ENCODE data around the gene PPP1R27.

Gene PPP1R27

DNA sequence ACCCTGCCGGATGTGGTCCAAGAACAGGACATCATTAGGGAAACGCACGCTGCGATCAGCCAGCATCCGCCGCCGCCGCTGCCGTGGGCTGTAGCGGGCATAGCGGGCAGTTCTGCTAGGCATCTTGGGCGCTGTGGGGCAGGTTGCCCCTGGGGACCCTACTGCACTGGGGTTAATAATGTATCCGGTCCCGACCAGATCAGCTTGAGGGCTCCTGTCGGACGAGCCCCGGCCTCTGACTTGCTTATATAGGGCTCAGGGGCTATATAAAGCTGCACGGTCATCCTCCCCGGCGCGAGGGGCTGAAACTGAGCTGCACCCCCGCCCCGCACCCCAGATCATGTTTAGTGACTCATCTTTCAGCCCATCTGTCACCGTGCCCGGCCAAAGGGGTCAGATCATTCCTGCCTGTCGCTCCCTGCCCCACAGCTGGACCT is at the start of gene PPP1R27:
TSS of gene PPP1R27 (minus strand) at position 220 of the 437 bp plus-strand sequence. CDS start at position 123, 97 bp downstream.
- no peak for DNase-seq

GRCh38 chr17:81884520-81884919 is 49.7 kb upstream of the PPP1R27 start:
- no peak for DNase-seq

DNA sequence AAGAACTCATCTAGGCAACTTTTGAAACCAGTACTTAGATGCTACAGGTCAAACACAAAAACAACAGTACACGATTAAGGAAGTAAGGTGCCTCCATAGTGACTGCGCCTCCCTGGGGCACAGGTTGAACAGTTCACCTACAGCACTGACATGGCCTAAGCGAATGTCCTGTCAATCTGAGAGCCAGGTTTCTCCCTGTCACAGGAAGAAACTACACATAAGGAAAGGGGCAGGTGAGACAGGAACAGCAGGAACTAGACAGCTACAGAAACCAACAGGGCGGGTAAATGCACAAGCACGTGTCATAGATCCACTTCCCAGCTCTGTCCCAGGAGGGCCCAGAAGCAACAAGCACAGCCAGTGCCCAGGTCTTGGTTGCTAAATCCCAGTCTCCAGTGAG is 44.3 kb upstream of the PPP1R27 start:
- no peak for DNase-seq

- DNase-seq, result no peak
Measured at GRCh38 chr17:81878294-81878693, 43.4 kb upstream of the PPP1R27 start.

DNA sequence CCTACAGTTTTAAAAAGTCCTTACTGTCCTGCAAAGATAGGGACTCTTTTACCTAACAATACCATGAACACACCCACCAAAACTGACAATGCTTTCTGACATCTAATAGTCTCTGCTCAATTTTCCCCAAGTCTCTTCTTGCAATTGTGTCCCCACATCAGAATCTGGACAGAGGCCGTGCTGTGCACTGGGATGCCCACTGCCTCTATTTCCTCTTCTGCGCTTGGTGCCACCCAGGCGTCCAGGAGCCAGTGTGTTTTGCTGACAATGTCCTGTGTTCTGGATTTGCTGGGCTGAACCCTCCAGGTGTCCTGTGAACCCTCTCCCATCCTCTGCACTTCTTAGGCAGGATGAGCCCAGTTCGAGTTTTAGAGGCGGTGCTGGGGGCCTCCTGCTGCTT is 42.7 kb upstream of the PPP1R27 start:
- no peak for DNase-seq

DNA sequence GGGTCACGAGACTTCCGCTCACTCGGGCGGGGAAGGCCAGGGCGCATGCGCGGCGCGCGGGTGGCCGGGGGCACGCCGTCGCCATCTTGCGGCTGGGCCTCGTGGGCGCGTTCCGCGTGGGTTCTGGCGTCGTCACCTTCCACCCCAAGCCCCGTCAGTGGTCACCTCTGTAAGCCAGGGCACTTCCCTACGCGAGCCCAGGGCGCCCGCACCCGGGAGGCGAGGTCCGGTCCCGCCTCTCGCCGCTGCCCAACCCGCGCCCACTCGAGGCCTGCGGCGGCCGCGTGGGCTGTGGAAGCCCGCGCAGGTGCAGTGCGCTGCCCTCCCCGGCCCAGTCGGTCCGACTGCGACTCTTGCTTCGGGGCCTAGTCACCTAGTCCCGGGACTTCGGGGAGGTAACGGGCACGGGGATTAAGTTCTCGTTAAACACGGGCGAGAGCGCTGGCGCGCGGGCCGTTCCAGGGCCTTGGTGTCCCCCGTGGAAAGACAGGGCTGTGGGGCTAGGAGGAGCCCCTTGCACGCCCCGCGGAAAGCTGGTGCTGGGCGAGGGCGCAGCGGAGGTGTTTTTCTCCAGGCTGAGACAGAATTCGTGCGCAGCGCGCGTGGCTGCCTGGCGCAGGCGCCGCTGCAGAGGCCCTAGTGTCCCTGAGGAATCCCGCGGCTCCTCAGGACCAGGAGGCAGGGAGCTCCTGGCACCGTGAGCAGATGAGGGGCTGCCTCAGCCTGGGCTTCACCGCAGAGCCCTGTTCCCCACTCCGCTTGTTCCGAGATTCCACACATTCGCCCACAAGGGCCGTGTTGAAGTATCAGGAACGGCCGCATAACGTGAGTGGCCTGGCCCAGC is 36.8 kb upstream of the PPP1R27 start:
- DNase-seq, result peak; percentile 96

- no peak for DNase-seq
Measured at GRCh38 chr17:81870981-81871386, 36.1 kb upstream of the PPP1R27 start, which contains the start of gene ARHGDIA. Gene ARHGDIA (minus strand): TSS chr17:81871337. CDS start chr17:81869930, 1,407 bp downstream.

- DNase-seq, result peak; percentile 70 to 72
Measured at GRCh38 chr17:81870131-81870980, 35.5 kb upstream of the PPP1R27 start.

GRCh38 chr17:81869221-81870130 is 34.6 kb upstream of the PPP1R27 start:
- DNase-seq, result peak; percentile 75 to 77

DNA sequence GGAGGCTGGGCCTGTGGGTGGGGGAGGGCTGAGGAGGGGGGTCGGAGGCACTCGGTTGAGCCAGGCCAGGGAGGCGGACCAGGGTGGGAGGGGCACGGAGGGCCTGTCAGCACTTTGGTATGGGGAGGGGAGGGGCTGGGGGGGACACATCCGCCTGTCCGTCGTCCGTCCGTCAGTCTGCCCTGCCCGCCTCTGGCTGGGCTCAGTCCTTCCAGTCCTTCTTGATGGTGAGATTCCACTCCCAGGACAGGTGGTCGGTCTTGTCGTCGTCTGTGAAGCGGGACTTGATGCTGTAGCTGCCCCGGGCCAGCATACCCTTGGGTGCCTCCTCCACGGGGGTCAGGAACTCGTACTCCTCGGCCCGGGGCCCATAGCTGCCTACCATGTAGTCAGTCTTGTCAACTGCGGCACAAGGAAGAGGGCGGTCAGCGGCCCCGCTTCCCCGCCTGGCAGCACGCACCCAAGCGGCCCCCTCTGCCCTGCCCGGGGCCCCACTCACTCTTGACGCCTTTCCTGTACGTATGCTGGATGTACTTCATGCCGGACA is 33.9 kb upstream of the PPP1R27 start:
- no peak for DNase-seq

- DNase-seq, result no peak
Measured at GRCh38 chr17:81867991-81868673, 33.3 kb upstream of the PPP1R27 start.

- peak in 1 of 2 experiments; percentile 57 for DNase-seq
Measured at GRCh38 chr17:81867170-81867990, 32.5 kb upstream of the PPP1R27 start.

GRCh38 chr17:81866440-81867169 is 31.8 kb upstream of the PPP1R27 start:
- DNase-seq, result peak in 1 of 2 experiments; percentile 46

- DNase-seq, result peak; percentile 53 to 56
Measured at GRCh38 chr17:81865733-81866439, 31.0 kb upstream of the PPP1R27 start.

- peak in 1 of 2 experiments; percentile 36 for DNase-seq
Measured at GRCh38 chr17:81865358-81865732, 30.5 kb upstream of the PPP1R27 start.

DNA sequence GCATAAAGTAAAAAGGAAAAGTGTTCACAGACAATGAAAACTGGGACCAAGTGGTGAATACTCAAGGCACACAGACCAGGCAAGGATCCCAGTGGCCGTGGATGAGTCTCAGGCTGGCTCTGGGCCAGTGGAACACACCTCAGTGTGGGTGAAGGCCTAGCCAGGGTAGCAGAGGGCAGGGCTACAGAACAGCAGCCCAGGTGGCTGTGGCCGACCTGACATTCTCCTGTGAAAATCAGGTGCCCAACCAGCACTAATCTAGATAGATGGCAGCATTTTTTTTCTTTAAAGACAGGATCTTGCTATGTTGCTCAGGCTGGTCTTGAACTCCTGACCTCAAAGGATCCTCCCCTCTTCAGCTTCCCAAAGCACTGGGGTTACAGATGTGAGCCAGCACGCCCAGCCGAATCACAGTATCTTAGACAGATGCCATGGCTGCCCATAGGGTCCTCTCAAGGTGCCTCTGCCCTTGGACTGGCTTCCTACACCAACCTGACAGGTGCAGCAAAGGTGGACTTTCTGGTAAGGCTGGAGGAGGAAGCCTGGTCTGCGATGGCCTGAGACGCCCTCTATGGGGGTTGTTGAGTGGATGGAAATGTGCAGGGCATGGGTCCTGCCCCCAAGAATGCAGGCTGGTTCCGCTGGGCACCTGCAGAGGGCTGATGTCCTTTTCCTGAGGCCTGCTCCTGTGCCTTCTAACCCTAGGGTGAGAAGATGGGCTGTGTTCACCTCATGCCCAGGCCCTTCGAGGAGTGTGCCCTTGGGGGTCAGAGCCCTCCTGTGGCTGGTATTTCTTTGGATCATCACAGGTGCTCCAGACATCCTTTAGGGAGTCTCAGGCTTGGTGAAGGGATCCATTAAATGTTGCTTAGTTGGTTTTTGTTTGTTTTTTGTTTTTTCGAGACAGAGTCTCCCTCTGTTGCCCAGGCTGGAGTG is 29.3 kb upstream of the PPP1R27 start:
- no peak for DNase-seq

GRCh38 chr17:81863123-81863675 is 28.3 kb upstream of the PPP1R27 start:
- no peak for DNase-seq

Measured in activated T-cell treated with anti-CD3 and anti-CD28 coated beads, Interleukin-2, amount 50 U/mL, for 48 hours (primary cell).